ENCODE results near the gene WDR93. TPM values are rescaled to one million over a fixed set of nuclear protein-coding genes. Genes with fewer than 3 reads are reported as not detected.
"Not testable (repeated sequence)": the region's sequence is repeated elsewhere in the genome, so short reads cannot be mapped to it uniquely, and the experiment has no call there.

Gene WDR93
- total RNA-seq, 1 experiment from 2014 or later, result not detected

DNA sequence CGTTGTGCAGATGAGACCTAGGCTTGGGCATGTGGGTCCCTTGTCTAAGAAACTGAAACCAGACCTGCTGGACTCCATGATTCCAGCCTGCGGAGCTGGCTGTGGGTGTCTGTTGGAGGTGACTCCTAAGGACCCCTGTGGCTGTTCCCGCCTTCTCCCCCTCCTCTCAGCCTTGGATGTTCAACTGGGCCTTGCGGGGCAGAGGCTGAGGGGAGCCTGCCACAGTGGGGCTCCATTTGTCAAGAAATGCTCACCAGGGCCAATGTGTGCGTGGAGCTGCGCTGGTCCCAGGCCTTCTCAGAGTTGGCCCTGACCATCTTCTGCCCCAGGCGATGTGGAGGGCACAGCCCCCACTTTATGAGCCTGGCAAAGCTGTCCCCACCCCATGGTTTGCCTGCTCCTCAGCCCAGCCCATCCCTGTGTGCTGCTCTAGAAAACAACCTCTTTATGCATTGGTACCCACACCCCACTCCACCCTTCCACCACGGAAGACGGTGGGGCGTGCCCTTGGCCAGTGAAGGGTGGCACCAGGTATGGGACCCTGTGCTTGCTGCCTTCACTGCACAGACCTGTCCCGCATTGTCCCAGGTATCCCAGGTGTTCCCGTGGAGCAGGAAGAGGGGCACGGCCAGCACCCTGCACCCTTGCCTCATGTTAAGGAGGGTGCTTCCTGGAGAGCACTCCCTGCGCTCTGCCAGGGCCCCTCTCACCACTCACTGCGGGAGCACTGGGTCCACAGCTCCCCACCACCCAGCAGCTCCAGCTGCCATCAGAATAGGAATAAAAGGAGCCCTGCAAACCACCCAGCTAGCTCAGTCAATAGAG, 93.5 kb downstream of the WDR93 start:
- Histone ChIP-seq H3K79me2 (ENCODE audit: low read length) (no peaks in the 10 kb centered on the region), H3K9me3 (ENCODE audit: low read length) (no peaks in the 10 kb centered on the region), H3K36me3 (ENCODE audit: insufficient read depth, low read length) (no peaks in the 10 kb centered on the region), H3K9ac (ENCODE audit: low read length) (no peak overlapping the region), H2AFZ (ENCODE audit: low read length) (no peak overlapping the region), H4K20me1 (ENCODE audit: insufficient read depth, low read depth, low read length) (no peaks in the 10 kb centered on the region), H3K27me3 (ENCODE audit: low read length) (no peaks in the 10 kb centered on the region), H3K27ac (ENCODE audit: low read length) (no peak overlapping the region), H3K4me1 (ENCODE audit: low read length) (no peaks in the 10 kb centered on the region), H3K4me3 (ENCODE audit: low read length) (no peak overlapping the region), H3K4me2 (ENCODE audit: low read depth, low read length, poor library complexity, severe bottlenecking) (no peak overlapping the region), H3K9me2 (replicated peaks; ENCODE audit: insufficient read depth, low read length) (no peaks in the 10 kb centered on the region)
- DNase-seq, result no peak

DNA sequence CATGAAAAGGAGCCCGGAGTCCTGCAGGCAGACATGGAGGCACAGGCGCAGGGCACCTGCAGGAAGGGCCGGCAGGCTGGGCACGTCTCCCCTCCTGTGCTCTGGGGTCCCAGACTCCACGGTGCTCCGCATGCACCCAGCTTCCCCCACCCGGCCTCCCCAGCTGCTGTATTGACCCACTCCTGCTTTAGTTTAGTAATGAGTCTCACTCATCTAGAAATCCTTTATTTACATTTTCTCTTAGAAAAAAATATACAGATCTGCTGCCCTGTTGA, 94.0 kb downstream of the WDR93 start:
- Histone ChIP-seq H3K9ac (ENCODE audit: low read length) (no peak overlapping the region), H2AFZ (ENCODE audit: low read length) (no peak overlapping the region), H3K27ac (ENCODE audit: low read length) (no peak overlapping the region), H3K9me2 (replicated peaks; ENCODE audit: insufficient read depth, low read length) (no peaks in the 10 kb centered on the region), H3K9me3 (ENCODE audit: low read length) (no peaks in the 10 kb centered on the region), H3K4me2 (ENCODE audit: low read depth, low read length, poor library complexity, severe bottlenecking) (no peak overlapping the region), H3K27me3 (ENCODE audit: low read length) (no peaks in the 10 kb centered on the region), H3K4me1 (ENCODE audit: low read length) (no peaks in the 10 kb centered on the region), H3K36me3 (ENCODE audit: insufficient read depth, low read length) (no peaks in the 10 kb centered on the region), H3K79me2 (ENCODE audit: low read length) (no peaks in the 10 kb centered on the region), H4K20me1 (ENCODE audit: insufficient read depth, low read depth, low read length) (no peaks in the 10 kb centered on the region), H3K4me3 (ENCODE audit: low read length) (no peak overlapping the region)
- no peak for DNase-seq

DNA sequence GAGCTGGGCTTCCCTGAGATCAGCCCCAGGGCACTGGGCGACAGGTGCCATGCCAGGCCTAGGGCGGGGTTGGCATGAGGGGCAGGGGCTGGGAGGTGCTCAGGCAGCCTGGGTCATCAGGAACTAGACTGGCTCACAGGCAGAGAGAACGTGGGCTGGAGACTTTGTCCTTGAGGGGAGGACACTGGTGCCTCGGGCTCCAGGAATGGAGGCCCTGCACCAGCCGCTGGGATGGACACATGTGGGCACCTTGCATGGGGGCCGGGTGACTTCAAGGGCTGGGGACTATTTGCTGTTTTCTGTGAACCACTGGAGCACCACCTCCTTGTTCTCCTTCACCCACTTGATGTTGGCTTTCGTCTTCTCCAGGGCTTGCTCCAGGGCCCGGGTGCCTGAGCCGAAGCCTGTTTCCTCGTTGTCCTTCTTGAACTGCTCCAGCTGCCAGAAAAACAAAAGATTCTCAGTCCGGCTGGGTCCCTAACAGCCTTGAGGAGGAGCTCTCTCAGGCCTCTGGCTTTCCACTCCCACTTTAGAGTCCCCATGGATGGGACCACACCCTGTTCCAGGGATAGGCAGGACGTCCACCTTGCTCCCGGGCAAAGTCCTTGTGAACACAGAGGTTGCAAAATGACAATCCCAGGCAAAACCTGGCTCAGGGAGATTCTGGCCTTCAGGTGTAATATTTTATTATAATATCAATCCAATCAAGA, 94.6 kb downstream of the WDR93 start:
- H3K27ac ChIP-seq (ENCODE audit: low read length), result no peak overlapping the region
- H3K9me2 ChIP-seq (replicated peaks; ENCODE audit: insufficient read depth, low read length), result no peaks in the 10 kb centered on the region
- DNase-seq, result no peak
- H3K27me3 ChIP-seq (ENCODE audit: low read length), result no peaks in the 10 kb centered on the region
- no peaks in the 10 kb centered on the region for H4K20me1 ChIP-seq (ENCODE audit: insufficient read depth, low read depth, low read length)
- H3K79me2 ChIP-seq (ENCODE audit: low read length), result no peaks in the 10 kb centered on the region
- no peak overlapping the region for H3K4me2 ChIP-seq (ENCODE audit: low read depth, low read length, poor library complexity, severe bottlenecking)
- no peak overlapping the region for H3K4me3 ChIP-seq (ENCODE audit: low read length)
- H3K4me1 ChIP-seq (ENCODE audit: low read length), result no peaks in the 10 kb centered on the region
- H3K36me3 ChIP-seq (ENCODE audit: insufficient read depth, low read length), result no peaks in the 10 kb centered on the region
- no peaks in the 10 kb centered on the region for H3K9me3 ChIP-seq (ENCODE audit: low read length)
- no peak overlapping the region for H3K9ac ChIP-seq (ENCODE audit: low read length)
- no peak overlapping the region for H2AFZ ChIP-seq (ENCODE audit: low read length)

DNA sequence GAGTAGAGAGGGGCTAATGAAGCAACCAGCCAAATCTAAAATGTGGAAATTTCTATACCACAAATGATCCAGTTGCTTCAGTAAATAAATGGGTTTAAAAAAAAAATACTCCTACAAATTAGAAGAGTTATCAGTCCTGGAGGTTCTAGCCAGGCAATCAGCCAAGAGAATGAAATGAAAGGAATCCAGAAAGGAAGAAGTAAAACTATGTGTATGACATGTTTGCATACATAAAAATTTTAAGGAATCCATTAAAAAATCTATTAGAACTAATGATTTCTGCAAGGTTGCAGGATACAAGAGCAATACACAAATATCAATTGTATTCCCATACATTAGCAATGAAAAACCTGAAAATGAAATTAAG, 95.1 kb downstream of the WDR93 start:
- DNase-seq, result no peak
- H4K20me1 ChIP-seq (ENCODE audit: insufficient read depth, low read depth, low read length), result no peaks in the 10 kb centered on the region
- no peak overlapping the region for H3K4me3 ChIP-seq (ENCODE audit: low read length)
- H2AFZ ChIP-seq (ENCODE audit: low read length), result no peak overlapping the region
- H3K9me3 ChIP-seq (ENCODE audit: low read length), result no peaks in the 10 kb centered on the region
- no peaks in the 10 kb centered on the region for H3K79me2 ChIP-seq (ENCODE audit: low read length)
- H3K27ac ChIP-seq (ENCODE audit: low read length), result no peak overlapping the region
- H3K9me2 ChIP-seq (replicated peaks; ENCODE audit: insufficient read depth, low read length), result no peaks in the 10 kb centered on the region
- no peaks in the 10 kb centered on the region for H3K27me3 ChIP-seq (ENCODE audit: low read length)
- no peak overlapping the region for H3K4me2 ChIP-seq (ENCODE audit: low read depth, low read length, poor library complexity, severe bottlenecking)
- H3K4me1 ChIP-seq (ENCODE audit: low read length), result no peaks in the 10 kb centered on the region
- H3K9ac ChIP-seq (ENCODE audit: low read length), result no peak overlapping the region
- H3K36me3 ChIP-seq (ENCODE audit: insufficient read depth, low read length), result no peaks in the 10 kb centered on the region

DNA sequence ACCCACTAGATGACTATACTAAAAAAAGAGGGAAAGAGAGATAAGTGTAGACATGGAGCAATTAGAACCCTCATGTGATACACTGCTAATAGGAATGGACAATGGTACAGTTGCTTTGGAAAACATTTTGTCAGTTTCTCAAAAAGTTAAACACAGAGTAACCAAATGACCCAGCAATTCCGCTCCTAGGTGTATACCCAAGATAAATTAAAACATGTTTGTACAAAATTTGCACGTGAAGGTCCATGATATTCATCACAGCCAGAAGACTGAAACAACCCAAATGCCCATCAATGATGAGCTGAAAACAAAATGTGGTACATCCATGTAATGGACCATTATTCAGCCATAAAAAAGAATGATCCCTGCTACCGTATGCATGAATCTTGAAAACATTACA, 97.3 kb downstream of the WDR93 start:
- Histone ChIP-seq H2AFZ (ENCODE audit: low read length) (no peak overlapping the region), H3K27me3 (ENCODE audit: low read length) (no peaks in the 10 kb centered on the region), H3K4me1 (ENCODE audit: low read length) (no peaks in the 10 kb centered on the region), H3K79me2 (ENCODE audit: low read length) (no peaks in the 10 kb centered on the region), H3K36me3 (ENCODE audit: insufficient read depth, low read length) (no peaks in the 10 kb centered on the region), H3K4me3 (ENCODE audit: low read length) (no peak overlapping the region), H3K9me3 (ENCODE audit: low read length) (no peaks in the 10 kb centered on the region), H3K9me2 (replicated peaks; ENCODE audit: insufficient read depth, low read length) (no peaks in the 10 kb centered on the region), H3K4me2 (ENCODE audit: low read depth, low read length, poor library complexity, severe bottlenecking) (no peak overlapping the region), H4K20me1 (ENCODE audit: insufficient read depth, low read depth, low read length) (no peaks in the 10 kb centered on the region), H3K9ac (ENCODE audit: low read length) (no peak overlapping the region), H3K27ac (ENCODE audit: low read length) (no peak overlapping the region)
- no peak for DNase-seq

DNA sequence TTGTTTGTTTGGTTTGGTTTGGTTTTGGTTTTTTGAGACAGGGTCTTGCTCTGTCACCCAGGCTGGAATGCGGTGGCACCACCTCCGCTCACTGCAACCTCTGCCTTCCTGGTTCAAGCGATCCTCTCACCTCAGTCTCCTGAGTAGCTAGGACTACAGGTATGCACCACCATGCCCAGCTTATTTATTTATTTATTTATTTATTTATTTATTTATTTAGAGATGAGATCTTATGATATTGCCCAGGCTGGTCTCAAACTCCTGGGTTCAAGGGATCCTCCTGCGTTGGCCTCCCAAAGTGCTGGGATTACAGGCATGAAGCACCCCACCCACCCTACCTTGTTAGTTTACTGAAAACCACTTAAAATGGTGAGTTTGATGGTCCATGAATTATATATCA, 98.0 kb downstream of the WDR93 start:
- H4K20me1 ChIP-seq (ENCODE audit: insufficient read depth, low read depth, low read length); DNase-seq; H2AFZ ChIP-seq (ENCODE audit: low read length); H3K4me2 ChIP-seq (ENCODE audit: low read depth, low read length, poor library complexity, severe bottlenecking); H3K27me3 ChIP-seq (ENCODE audit: low read length); H3K9me2 ChIP-seq (replicated peaks; ENCODE audit: insufficient read depth, low read length); H3K27ac ChIP-seq (ENCODE audit: low read length); H3K79me2 ChIP-seq (ENCODE audit: low read length); H3K4me1 ChIP-seq (ENCODE audit: low read length); H3K36me3 ChIP-seq (ENCODE audit: insufficient read depth, low read length); H3K9me3 ChIP-seq (ENCODE audit: low read length); H3K9ac ChIP-seq (ENCODE audit: low read length); H3K4me3 ChIP-seq (ENCODE audit: low read length): not testable (repeated sequence)

DNA sequence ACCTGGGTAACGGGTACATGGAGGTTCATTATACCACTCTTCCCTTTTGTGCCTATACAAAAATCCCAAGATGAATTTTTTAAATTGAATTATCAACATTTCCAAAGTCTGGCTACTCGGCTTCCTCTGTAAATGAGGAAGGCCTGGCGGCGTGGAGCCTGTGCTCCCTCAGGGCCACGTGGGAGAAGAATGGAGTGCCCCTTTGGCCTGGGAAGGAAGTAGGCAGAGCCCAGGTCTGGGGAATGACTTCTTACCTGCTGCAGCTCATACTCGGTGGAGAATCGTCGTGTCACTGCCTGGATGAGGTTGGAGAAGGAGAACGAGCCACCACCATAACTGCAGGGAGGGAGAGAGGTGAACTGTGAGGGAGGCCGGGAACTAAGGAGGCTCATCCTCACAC, 99.6 kb downstream of the WDR93 start:
- no peak overlapping the region for H3K4me3 ChIP-seq (ENCODE audit: low read length)
- H2AFZ ChIP-seq (ENCODE audit: low read length), result no peak overlapping the region
- H3K79me2 ChIP-seq (ENCODE audit: low read length), result no peaks in the 10 kb centered on the region
- H3K27ac ChIP-seq (ENCODE audit: low read length), result no peak overlapping the region
- H3K9me3 ChIP-seq (ENCODE audit: low read length), result no peaks in the 10 kb centered on the region
- no peak for DNase-seq
- H3K4me2 ChIP-seq (ENCODE audit: low read depth, low read length, poor library complexity, severe bottlenecking), result no peak overlapping the region
- H3K4me1 ChIP-seq (ENCODE audit: low read length), result no peaks in the 10 kb centered on the region
- H4K20me1 ChIP-seq (ENCODE audit: insufficient read depth, low read depth, low read length), result no peaks in the 10 kb centered on the region
- H3K9ac ChIP-seq (ENCODE audit: low read length), result no peak overlapping the region
- no peaks in the 10 kb centered on the region for H3K27me3 ChIP-seq (ENCODE audit: low read length)
- no peaks in the 10 kb centered on the region for H3K36me3 ChIP-seq (ENCODE audit: insufficient read depth, low read length)
- no peaks in the 10 kb centered on the region for H3K9me2 ChIP-seq (replicated peaks; ENCODE audit: insufficient read depth, low read length)

DNA sequence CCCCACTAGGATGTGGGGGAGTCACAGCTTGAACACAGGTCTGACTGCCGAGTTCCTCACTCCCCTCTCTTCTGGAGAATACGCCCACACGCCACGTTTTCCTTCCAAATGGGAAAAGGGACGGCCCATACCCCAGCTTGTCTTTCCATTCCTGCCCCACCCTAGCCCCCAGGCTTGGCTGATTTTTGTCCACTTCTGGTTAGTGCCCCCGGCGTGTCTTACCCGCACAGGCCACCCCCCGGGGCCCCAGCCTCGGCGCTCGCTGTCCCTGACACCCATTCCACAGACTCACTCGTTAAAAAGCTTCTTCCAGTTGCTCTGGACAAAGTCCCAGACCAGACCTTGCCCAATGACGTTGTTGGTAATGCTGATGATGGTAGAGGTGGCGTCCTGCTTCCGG, 100.0 kb downstream of the WDR93 start:
- H3K36me3 ChIP-seq (ENCODE audit: insufficient read depth, low read length), result no peaks in the 10 kb centered on the region
- no peaks in the 10 kb centered on the region for H4K20me1 ChIP-seq (ENCODE audit: insufficient read depth, low read depth, low read length)

More for the DNA sequence above, 100.0 kb downstream of the WDR93 start:
- no peak overlapping the region for H3K4me2 ChIP-seq (ENCODE audit: low read depth, low read length, poor library complexity, severe bottlenecking)
- H3K27ac ChIP-seq (ENCODE audit: low read length), result no peak overlapping the region
- H3K9ac ChIP-seq (ENCODE audit: low read length), result no peak overlapping the region
- no peaks in the 10 kb centered on the region for H3K79me2 ChIP-seq (ENCODE audit: low read length)
- H3K4me1 ChIP-seq (ENCODE audit: low read length), result no peaks in the 10 kb centered on the region
- no peaks in the 10 kb centered on the region for H3K9me2 ChIP-seq (replicated peaks; ENCODE audit: insufficient read depth, low read length)
- no peaks in the 10 kb centered on the region for H3K9me3 ChIP-seq (ENCODE audit: low read length)
- H3K27me3 ChIP-seq (ENCODE audit: low read length), result no peaks in the 10 kb centered on the region
- DNase-seq, result no peak
- H3K4me3 ChIP-seq (ENCODE audit: low read length), result no peak overlapping the region
- H2AFZ ChIP-seq (ENCODE audit: low read length), result no peak overlapping the region

Data from Karpas-422 (cell line).